Stimulated activated CD4-positive, alpha-beta T cell treated with anti-CD3 and anti-CD28 coated beads, Interleukin-15, amount 100 ng/mL, for 48 hours (primary cell): ENCODE results near the gene PARD3.

Source experiments
- DNase-seq, 2 donors: peaks; one replicate each; pipeline ENCODE4 v3.0.0-alpha.2; 2020; ENCODE audit warnings: low read depth in 2 of 2

PARD3 gene

GRCh38 chr10:34160595-34160994 lies 654.5 kb downstream of the PARD3 start:
- DNase-seq, result no peak

- no peak for DNase-seq
These were observed 657.6 kb downstream of the PARD3 start for GRCh38 chr10:34157501-34157900.

- DNase-seq, result no peak
These were observed 658.2 kb downstream of the PARD3 start for GRCh38 chr10:34156781-34157425.

- DNase-seq, result no peak
These were observed 659.3 kb downstream of the PARD3 start for GRCh38 chr10:34155812-34156211.

GRCh38 chr10:34154383-34154900 lies 660.7 kb downstream of the PARD3 start:
- DNase-seq, result no peak

GRCh38 chr10:34153663-34154382 lies 661.3 kb downstream of the PARD3 start:
- DNase-seq, result no peak

- no peak for DNase-seq
These were observed 662.7 kb downstream of the PARD3 start for GRCh38 chr10:34152434-34152833.

GRCh38 chr10:34151931-34152330 lies 663.2 kb downstream of the PARD3 start:
- DNase-seq, result no peak

GRCh38 chr10:34151481-34151880 lies 663.6 kb downstream of the PARD3 start:
- no peak for DNase-seq

- no peak for DNase-seq
These were observed 665.0 kb downstream of the PARD3 start for GRCh38 chr10:34150103-34150502.

- DNase-seq, result no peak
These were observed 666.8 kb downstream of the PARD3 start for GRCh38 chr10:34148305-34148657.

- DNase-seq, result no peak
These were observed 667.3 kb downstream of the PARD3 start for GRCh38 chr10:34147641-34148304.

- DNase-seq, result no peak
These were observed 669.4 kb downstream of the PARD3 start for GRCh38 chr10:34145715-34146114.

- DNase-seq, result no peak
These were observed 671.6 kb downstream of the PARD3 start for GRCh38 chr10:34143466-34143865.

GRCh38 chr10:34141032-34141680 lies 673.9 kb downstream of the PARD3 start:
- DNase-seq, result no peak

- no peak for DNase-seq
These were observed 675.5 kb downstream of the PARD3 start for GRCh38 chr10:34139559-34139958.

GRCh38 chr10:34137955-34138354 lies 677.1 kb downstream of the PARD3 start:
- no peak for DNase-seq

GRCh38 chr10:34137201-34137600 lies 677.9 kb downstream of the PARD3 start:
- DNase-seq, result no peak

GRCh38 chr10:34135515-34135914 lies 679.6 kb downstream of the PARD3 start:
- no peak for DNase-seq

GRCh38 chr10:34134602-34135001 lies 680.5 kb downstream of the PARD3 start:
- DNase-seq, result no peak

- no peak for DNase-seq
These were observed 681.7 kb downstream of the PARD3 start for GRCh38 chr10:34133406-34133805.

- DNase-seq, result no peak
These were observed 683.9 kb downstream of the PARD3 start for GRCh38 chr10:34131152-34131551.
